B cell (primary cell): ENCODE results near the gene NCBP3. TPM values are rescaled to one million over a fixed set of nuclear protein-coding genes. Genes with fewer than 3 reads are reported as not detected.

Experiments
- ATAC-seq: fragments of 200-7000 bp; cut with Tn5 transposase; one replicate; pipeline ENCODE4 v1.10.0; 2021; ENCODE audit warnings: low read depth, mild to moderate bottlenecking, moderate number of reproducible peaks, moderate library complexity
- CTCF ChIA-PET: fragments of 350-600 bp; sonication (Branson Sonifier 250); formaldehyde crosslinking; loops from one replicate; lab custom pipeline; 2021; ENCODE audit warnings: antibody characterized with exemption, inconsistent platforms; lab: Charles Lee
- POLR2A ChIA-PET: fragments of 350-600 bp; sonication (Branson Sonifier 250); formaldehyde crosslinking; loops from one replicate; lab custom pipeline; 2021; ENCODE audit warnings: antibody characterized with exemption; lab: Charles Lee
- DNase-seq: peaks from one replicate; pipeline ENCODE4 v3.0.0; 2013
- H2AFZ ChIP-seq: 2 replicates; pipeline ENCODE4 v1.6.1; 2012; ENCODE audit warnings: mild to moderate bottlenecking, low read depth, low read length; ENCODE audit not compliant: insufficient read depth, poor library complexity, severe bottlenecking
- H3K27ac ChIP-seq, 2 donors: 1 replicate in 1 of 2; 2 replicates in 1 of 2; pipeline ENCODE4 v1.5.1; 2012 to 2013; ENCODE audit warnings: low read length in 2 of 2, mild to moderate bottlenecking in 2 of 2, moderate library complexity in 1 of 2
- H3K27me3 ChIP-seq, 4 experiments: fragments of 200-600 bp in 1 of 4; sonication (generic) in 1 of 4; replicated peaks in 1 of 4; 1 replicate in 2 of 4; 2 replicates in 2 of 4; pipeline versions ENCODE4 v1.6.1 to v1.7.0; 2013 to 2016; ENCODE audit warnings: low read length in 3 of 4, mild to moderate bottlenecking in 2 of 4, mixed read lengths in 1 of 4, moderate library complexity in 1 of 4; ENCODE audit not compliant: insufficient read depth in 4 of 4, control insufficient read depth in 3 of 4; ENCODE audit errors: control extremely low read depth in 1 of 4
- H3K36me3 ChIP-seq, 2 experiments: replicated peaks in 1 of 2; 1 replicate in 1 of 2; 2 replicates in 1 of 2; pipeline versions ENCODE4 v1.6.1 to v1.7.1; 2013; ENCODE audit warnings: low read length in 1 of 2; ENCODE audit not compliant: insufficient read depth in 2 of 2, control insufficient read depth in 1 of 2; ENCODE audit errors: control extremely low read depth in 1 of 2, extremely low read depth in 1 of 2
- H3K4me1 ChIP-seq, 2 donors: fragments of 200-600 bp in 1 of 2; sonication (generic) in 1 of 2; 1 replicate in 1 of 2; 2 replicates in 1 of 2; pipeline versions ENCODE4 v1.5.1 to v1.6.1; 2013 to 2017; ENCODE audit warnings: low read length in 2 of 2; ENCODE audit not compliant: control insufficient read depth in 2 of 2, insufficient read depth in 2 of 2
- H3K4me2 ChIP-seq: replicated peaks from 2 replicates; pipeline ENCODE3; 2012; ENCODE audit warnings: mild to moderate bottlenecking, low read depth, low read length; ENCODE audit not compliant: poor library complexity, severe bottlenecking
- H3K4me3 ChIP-seq, 5 experiments: fragments of 200-600 bp in 1 of 5; sonication (generic) in 1 of 5; 1 replicate in 3 of 5; 2 replicates in 2 of 5; pipeline versions ENCODE4 v1.5.1 to v1.7.0; 2011 to 2016; ENCODE audit warnings: low read length in 4 of 5, mild to moderate bottlenecking in 4 of 5, low read depth in 2 of 5, control low read depth in 1 of 5, moderate library complexity in 1 of 5; ENCODE audit not compliant: insufficient read depth in 1 of 5; ENCODE audit errors: control extremely low read depth in 1 of 5, extremely low read depth in 1 of 5
- H3K79me2 ChIP-seq: fragments of 200-600 bp; sonication (generic); one replicate; pipeline ENCODE4 v1.6.0; 2016; ENCODE audit warnings: low read length; ENCODE audit not compliant: control insufficient read depth, insufficient read depth
- H3K9ac ChIP-seq: fragments of 200-600 bp; sonication (generic); 2 replicates; pipeline ENCODE4 v1.6.1; 2017; ENCODE audit warnings: mild to moderate bottlenecking, low read length, moderate library complexity
- H3K9me3 ChIP-seq, 3 donors: one replicate each; pipeline versions ENCODE4 v1.6.1 to v1.7.1; 2013; ENCODE audit warnings: low read length in 2 of 3; ENCODE audit not compliant: control insufficient read depth in 2 of 3, insufficient read depth in 1 of 3; ENCODE audit errors: control extremely low read depth in 1 of 3
- H4K20me1 ChIP-seq: 2 replicates; pipeline ENCODE4 v1.6.0; 2012; ENCODE audit warnings: mild to moderate bottlenecking, low read length; ENCODE audit not compliant: insufficient read depth, control insufficient read depth, poor library complexity, severe bottlenecking
- H3K27ac Mint-ChIP-seq: one replicate; pipeline ENCODE4 v1.8.0; 2021; ENCODE audit warnings: mixed read lengths
- H3K27me3 Mint-ChIP-seq: one replicate; pipeline ENCODE4 v1.8.0; 2021; ENCODE audit warnings: mixed read lengths
- H3K4me1 Mint-ChIP-seq: one replicate; pipeline ENCODE4 v1.8.0; 2021; ENCODE audit warnings: mixed read lengths
- H3K4me3 Mint-ChIP-seq: one replicate; pipeline ENCODE4 v1.8.0; 2021; ENCODE audit warnings: mixed read lengths
- H3K9me3 Mint-ChIP-seq: one replicate; pipeline ENCODE4 v1.8.0; 2022; ENCODE audit warnings: mixed read lengths; ENCODE audit not compliant: insufficient read depth
- EZH2 ChIP-seq: IDR thresholded peaks from 2 replicates; pipeline ENCODE4 v1.6.1; 2012; ENCODE audit warnings: borderline replicate concordance, low read depth, mild to moderate bottlenecking, moderate library complexity, low read length; ENCODE audit not compliant: insufficient read depth, poor library complexity, severe bottlenecking
- WGBS: methylation state at CpG from one replicate; pipeline ENCODE4 v1.1.5; 2013; ENCODE audit warnings: missing lambda C conversion rate; ENCODE audit not compliant: insufficient coverage; 5-methylcytosine and 5-hydroxymethylcytosine counted together
- intact Hi-C: fragments of 100-400 bp; cut with micrococcal nuclease; formaldehyde crosslinking; loops from one replicate; pipeline ENCODE4 v1.10.0; 2022
- polyA plus RNA-seq: library from polyadenylated mRNA; depleted of rRNA; stranded (reverse); fragments of >200 nt; gene quantifications from 2 replicates; pipeline ENCODE4 v1.2.3, GENCODE V29; 2012
- total RNA-seq, 2 donors: library from RNA; stranded (reverse); fragments of 120-200 nt in 1 of 2; gene quantifications; 1 replicate in 1 of 2; 2 replicates in 1 of 2; pipeline versions ENCODE4 v1.2.3 to v1.2.4, GENCODE V29; 2013 to 2022
- TF ChIP-seq, protein P1 (sequence below): fragments of 200-600 bp; IDR thresholded peaks from one replicate; pipeline ENCODE4 v1.8.0; 2022; ENCODE audit warnings: antibody characterized with exemption, mild to moderate bottlenecking

Gene NCBP3
- total and polyA plus RNA-seq, 2 donors (not counting 1 experiment from before 2014, with no cell fraction given), result 11.1 to 71.7 TPM

DNA sequence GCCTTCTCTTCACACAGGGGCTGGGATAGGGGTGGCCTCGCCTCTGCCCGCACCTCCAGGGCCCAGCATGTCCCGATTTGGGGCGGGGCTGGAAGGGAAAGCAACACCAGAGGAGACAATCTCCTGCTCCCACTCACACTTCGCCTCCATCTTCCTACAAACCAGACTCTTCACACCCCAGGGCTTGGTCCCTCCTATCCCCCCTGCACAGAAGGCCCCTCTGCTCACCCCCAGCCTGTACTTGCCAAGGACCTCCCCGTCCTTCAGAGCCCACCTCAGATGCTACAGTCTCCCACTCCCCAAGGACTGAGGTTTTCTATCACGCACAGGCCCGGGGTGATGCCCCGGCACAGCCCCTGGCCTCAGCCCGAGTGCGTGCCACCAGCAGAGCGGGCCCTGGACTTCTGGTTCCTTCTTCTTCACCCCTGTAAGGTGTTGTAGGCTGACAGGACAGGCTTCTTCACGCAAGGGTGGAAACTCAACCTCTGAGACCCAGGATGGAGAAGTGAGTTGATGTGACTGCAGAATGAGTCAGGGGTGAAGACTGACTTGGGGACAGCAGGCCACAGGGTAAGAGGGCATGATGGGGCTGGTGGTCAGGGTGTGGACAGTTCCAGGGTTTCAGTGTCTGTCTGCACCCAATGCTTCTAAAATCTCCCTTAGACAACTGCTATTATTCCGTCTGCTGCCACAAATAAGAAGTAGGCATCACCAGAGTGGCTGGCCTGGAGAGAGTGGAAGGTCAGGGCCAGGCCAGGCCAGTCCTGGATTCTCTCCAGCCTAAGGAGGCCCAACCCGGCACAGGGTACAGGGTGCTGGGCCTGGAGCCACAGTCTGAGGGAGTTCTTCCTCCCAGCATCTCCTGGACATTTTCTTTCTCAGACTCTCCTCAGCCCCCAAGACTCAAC lies 47.5 kb downstream of the NCBP3 start:
- Mint-ChIP-seq H3K27me3 (no peaks in the 10 kb centered on the region), H3K27ac (peak overlapping the region; percentile 92), H3K4me1 (peaks cover 58% of the 10 kb centered on the region), H3K4me3 (peak overlapping the region; percentile 71), H3K9me3 (no peaks in the 10 kb centered on the region)
- TF ChIP-seq, protein P1, sequence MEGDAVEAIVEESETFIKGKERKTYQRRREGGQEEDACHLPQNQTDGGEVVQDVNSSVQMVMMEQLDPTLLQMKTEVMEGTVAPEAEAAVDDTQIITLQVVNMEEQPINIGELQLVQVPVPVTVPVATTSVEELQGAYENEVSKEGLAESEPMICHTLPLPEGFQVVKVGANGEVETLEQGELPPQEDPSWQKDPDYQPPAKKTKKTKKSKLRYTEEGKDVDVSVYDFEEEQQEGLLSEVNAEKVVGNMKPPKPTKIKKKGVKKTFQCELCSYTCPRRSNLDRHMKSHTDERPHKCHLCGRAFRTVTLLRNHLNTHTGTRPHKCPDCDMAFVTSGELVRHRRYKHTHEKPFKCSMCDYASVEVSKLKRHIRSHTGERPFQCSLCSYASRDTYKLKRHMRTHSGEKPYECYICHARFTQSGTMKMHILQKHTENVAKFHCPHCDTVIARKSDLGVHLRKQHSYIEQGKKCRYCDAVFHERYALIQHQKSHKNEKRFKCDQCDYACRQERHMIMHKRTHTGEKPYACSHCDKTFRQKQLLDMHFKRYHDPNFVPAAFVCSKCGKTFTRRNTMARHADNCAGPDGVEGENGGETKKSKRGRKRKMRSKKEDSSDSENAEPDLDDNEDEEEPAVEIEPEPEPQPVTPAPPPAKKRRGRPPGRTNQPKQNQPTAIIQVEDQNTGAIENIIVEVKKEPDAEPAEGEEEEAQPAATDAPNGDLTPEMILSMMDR, result no peak
- TF ChIP-seq EZH2, result no peak
- intact Hi-C loops, result loop anchor here (1.0 kb wide), 1 partner anchor 20 kb away; no protein-coding TSS in a partner anchor
- no peak overlapping the region for H2AFZ ChIP-seq
- ATAC-seq, result peak; percentile 55
- CTCF ChIA-PET, result interaction anchor here (1.0 kb wide), 1 partner anchor 61 kb away, joined by 5 read pairs; no protein-coding TSS in a partner anchor
- POLR2A ChIA-PET, result no interaction called here
- H3K4me1 ChIP-seq, result peaks cover 14 to 48% of the 10 kb centered on the region in 2 donors
- 76% methylated on average over 10 of the region's 15 CpGs for whole genome bisulfite sequencing
- no peak overlapping the region for H3K4me3 ChIP-seq
- peak overlapping the region; percentile 44 for H3K4me2 ChIP-seq
- no peaks in the 10 kb centered on the region for H3K36me3 ChIP-seq
- H3K9me3 ChIP-seq, result no peaks in the 10 kb centered on the region
- no peak overlapping the region for H3K9ac ChIP-seq
- DNase-seq, result peak; percentile 68
- peak overlapping the region; percentile 33 to 51 for H3K27ac ChIP-seq
- no peaks in the 10 kb centered on the region for H3K79me2 ChIP-seq
- H3K27me3 ChIP-seq, result no peaks in the 10 kb centered on the region
- no peaks in the 10 kb centered on the region for H4K20me1 ChIP-seq

DNA sequence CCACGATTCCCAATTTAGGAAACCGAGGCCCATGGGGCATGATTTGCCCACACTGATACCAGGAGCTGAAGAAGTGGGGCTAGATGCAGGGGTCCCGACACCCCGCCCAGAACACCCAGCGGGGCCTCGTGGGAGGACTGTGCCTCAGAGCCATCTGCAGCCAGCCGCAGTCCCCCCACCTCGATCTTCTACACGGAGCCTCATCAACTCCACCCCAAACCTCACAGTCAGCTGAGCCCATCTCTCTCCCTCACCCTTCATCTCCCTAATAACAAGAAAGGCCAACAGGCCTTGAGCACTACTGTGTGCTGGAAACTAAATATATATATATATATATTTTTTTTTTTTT lies 49.2 kb downstream of the NCBP3 start:
- H3K4me3 ChIP-seq, result no peak overlapping the region
- H4K20me1 ChIP-seq, result no peaks in the 10 kb centered on the region
- ChIA-PET POLR2A (interaction anchor here (0.5 to 2.2 kb wide), 9 partner anchors 10 to 103 kb away, joined by 3 to 7 read pairs (median 4); no protein-coding TSS in a partner anchor), CTCF (interaction anchor here (0.9 to 1.6 kb wide), 3 partner anchors 14 to 42 kb away, joined by 3 to 5 read pairs (median 3); no protein-coding TSS in a partner anchor)
- Mint-ChIP-seq H3K4me3 (peak overlapping the region; percentile 61), H3K27ac (peak overlapping the region; percentile 86), H3K4me1 (peaks cover 46% of the 10 kb centered on the region), H3K27me3 (no peaks in the 10 kb centered on the region), H3K9me3 (no peaks in the 10 kb centered on the region)
- ATAC-seq, result peak; percentile 25
- WGBS, result 60% methylated on average over 8 of the region's 9 CpGs
- no peak for DNase-seq
- no peaks in the 10 kb centered on the region for H3K36me3 ChIP-seq
- H2AFZ ChIP-seq, result no peak overlapping the region
- H3K4me1 ChIP-seq, result peaks cover 14 to 47% of the 10 kb centered on the region in 2 donors
- H3K9me3 ChIP-seq, result no peaks in the 10 kb centered on the region
- intact Hi-C loops, result loop anchor here (1.0 kb wide), 1 partner anchor 31 kb away; no protein-coding TSS in a partner anchor
- H3K79me2 ChIP-seq, result no peaks in the 10 kb centered on the region
- H3K9ac ChIP-seq, result no peak overlapping the region
- H3K4me2 ChIP-seq, result no peak overlapping the region
- TF ChIP-seq EZH2, result no peak
- TF ChIP-seq, protein P1, result no peak
- H3K27me3 ChIP-seq, result no peaks in the 10 kb centered on the region
- no peak overlapping the region for H3K27ac ChIP-seq
